Neural cell (in vitro differentiated cells): Measurements from ENCODE around the gene MBD2. TPM values are rescaled to one million over a fixed set of nuclear protein-coding genes. Genes with fewer than 3 reads are reported as not detected.

ENCODE experiments used
- H2AFZ ChIP-seq: fragments of 200-600, 300-800 bp; sonication (generic), shearing (Covaris generic); 2 replicates; pipeline ENCODE4 v1.6.0; 2014; ENCODE audit warnings: low read depth, mild to moderate bottlenecking, antibody characterized with exemption, low read length, moderate library complexity
- H3F3A ChIP-seq: fragments of 200-600 bp; shearing (Covaris generic); 2 replicates; pipeline ENCODE4 v1.6.1; 2016; ENCODE audit warnings: mild to moderate bottlenecking, moderate library complexity, mixed read lengths, antibody characterized with exemption, low read length; ENCODE audit not compliant: insufficient read depth, poor library complexity, severe bottlenecking
- H3K27ac ChIP-seq: fragments of 200-600, 300-800 bp; sonication (generic), shearing (Covaris generic); 2 replicates; pipeline ENCODE4 v1.5.1; 2014; ENCODE audit warnings: mild to moderate bottlenecking, low read length, moderate library complexity
- H3K27me3 ChIP-seq: fragments of 300-800, 200-600 bp; sonication (generic), shearing (Covaris generic); 2 replicates; pipeline ENCODE4 v1.6.0; 2014; ENCODE audit warnings: mild to moderate bottlenecking, low read depth, low read length, moderate library complexity; ENCODE audit not compliant: insufficient read depth
- H3K36me3 ChIP-seq: fragments of 300-800, 200-600 bp; sonication (generic), shearing (Covaris generic); 2 replicates; pipeline ENCODE4 v1.5.1; 2014; ENCODE audit warnings: mild to moderate bottlenecking, antibody characterized with exemption, low read length, moderate library complexity; ENCODE audit not compliant: insufficient read depth
- H3K4me2 ChIP-seq: fragments of 300-800, 200-600 bp; sonication (generic), shearing (Covaris generic); 2 replicates; pipeline ENCODE4 v1.6.0; 2014; ENCODE audit warnings: mild to moderate bottlenecking, low read length
- H3K4me3 ChIP-seq: fragments of 300-800, 200-600 bp; sonication (generic), shearing (Covaris generic); 2 replicates; pipeline ENCODE4 v1.5.1; 2014; ENCODE audit warnings: mild to moderate bottlenecking, low read length, moderate library complexity
- H3K79me2 ChIP-seq: fragments of 200-600 bp; shearing (Covaris generic); replicated peaks from 2 replicates; pipeline ENCODE4 v1.6.0; 2014; ENCODE audit warnings: mild to moderate bottlenecking, low read length, moderate library complexity; ENCODE audit not compliant: insufficient read depth
- H3K9ac ChIP-seq: fragments of 300-800, 200-600 bp; sonication (generic), shearing (Covaris generic); 2 replicates; pipeline ENCODE4 v1.6.1; 2016; ENCODE audit warnings: mild to moderate bottlenecking, low read length, mixed read lengths
- H3K9me2 ChIP-seq: fragments of 200-600 bp; shearing (Covaris generic); 2 replicates; pipeline ENCODE4 v1.6.1; 2016; ENCODE audit warnings: mild to moderate bottlenecking, low read length, mixed read lengths; ENCODE audit not compliant: insufficient read depth
- H3K9me3 ChIP-seq: fragments of 200-600, 300-800 bp; sonication (generic), shearing (Covaris generic); 2 replicates; pipeline ENCODE4 v1.6.1; 2016; ENCODE audit warnings: mild to moderate bottlenecking, mixed run types, low read length, moderate library complexity, mixed read lengths
- H4K20me1 ChIP-seq: fragments of 200-600 bp; shearing (Covaris generic); 2 replicates; pipeline ENCODE4 v1.6.1; 2016; ENCODE audit warnings: mild to moderate bottlenecking, mixed run types; ENCODE audit not compliant: insufficient read depth
- CTCF ChIP-seq: fragments of 450-650 bp; IDR thresholded peaks from 2 replicates; pipeline ENCODE4 v1.5.1; 2014; ENCODE audit warnings: antibody characterized with exemption, mild to moderate bottlenecking, moderate library complexity; ENCODE audit not compliant: poor library complexity, severe bottlenecking
- EP300 ChIP-seq: fragments of 450-650 bp; conservative IDR thresholded peaks from 2 replicates; pipeline ENCODE4 v1.6.1; 2014; ENCODE audit warnings: antibody characterized with exemption, mild to moderate bottlenecking, moderate library complexity; ENCODE audit not compliant: poor library complexity, severe bottlenecking
- EZH2 ChIP-seq: fragments of 200-600, 300-800 bp; shearing (Covaris generic), sonication (generic); IDR thresholded peaks from 2 replicates; pipeline ENCODE4 v1.6.1; 2014; ENCODE audit warnings: antibody characterized with exemption, low read length, borderline replicate concordance, mild to moderate bottlenecking; ENCODE audit not compliant: insufficient read depth, poor library complexity, severe bottlenecking
- MXI1 ChIP-seq: fragments of 450-650 bp; conservative IDR thresholded peaks from 2 replicates; pipeline ENCODE4 v1.6.1; 2014; ENCODE audit warnings: antibody characterized with exemption, mild to moderate bottlenecking; ENCODE audit not compliant: poor library complexity, severe bottlenecking
- POLR2AphosphoS5 ChIP-seq: IDR thresholded peaks from 2 replicates; pipeline ENCODE4 v1.6.1; 2012
- RAD21 ChIP-seq: fragments of 450-650 bp; conservative IDR thresholded peaks from 2 replicates; pipeline ENCODE4 v1.6.1; 2014; ENCODE audit warnings: antibody characterized with exemption, mild to moderate bottlenecking, moderate library complexity
- REST ChIP-seq: IDR thresholded peaks from 2 replicates; pipeline ENCODE4 v1.6.1; 2012; ENCODE audit warnings: borderline replicate concordance
- SMC3 ChIP-seq: fragments of 450-650 bp; conservative IDR thresholded peaks from 2 replicates; pipeline ENCODE4 v1.6.1; 2014; ENCODE audit warnings: antibody characterized with exemption, mild to moderate bottlenecking, moderate library complexity; ENCODE audit not compliant: poor library complexity
- TAF1 ChIP-seq: IDR thresholded peaks from 2 replicates; pipeline ENCODE4 v1.6.1; 2012; ENCODE audit warnings: low read depth
- polyA minus RNA-seq: library from RNA; depleted of rRNA, polyadenylated mRNA; stranded (reverse); fragments of >200 nt; gene quantifications from 2 replicates; pipeline ENCODE4 v1.2.3, GENCODE V29; 2014
- polyA plus RNA-seq: library from polyadenylated mRNA; depleted of rRNA; stranded (reverse); fragments of >200 nt; gene quantifications from 2 replicates; pipeline ENCODE4 v1.2.3, GENCODE V29; 2014

Gene MBD2
- polyA plus RNA-seq, result 16.4 and 20.5 TPM in 2 replicates
- 26.5 and 27.3 TPM in 2 replicates for polyA minus RNA-seq

GRCh38 chr18:54224379-54225014 is at the start of gene MBD2:
Gene MBD2, minus strand, starts transcription at chr18:54224669. Its CDS starts 110 bp downstream, at chr18:54224559.
- peak within 1 kb of the TSS; percentile 98 for H3K4me2 ChIP-seq
- no peaks in the 10 kb centered on the region for H3F3A ChIP-seq
- TF ChIP-seq RAD21, result peak; percentile 36
- no peak for TF ChIP-seq POLR2AphosphoS5
- TF ChIP-seq CTCF, result peak; percentile 55
- peak; percentile 48 for TF ChIP-seq EP300
- no peak for TF ChIP-seq EZH2
- TF ChIP-seq SMC3, result peak; percentile 53
- no peak for TF ChIP-seq TAF1
- TF ChIP-seq MXI1, result peak; percentile 66
- no peak for TF ChIP-seq REST
- no peaks in the 10 kb centered on the region for H3K27me3 ChIP-seq
- H4K20me1 ChIP-seq, result no peaks in the 10 kb centered on the region
- peak within 1 kb of the TSS; percentile 64 for H3K9ac ChIP-seq
- H3K27ac ChIP-seq, result peak within 1 kb of the TSS; percentile 48
- peak within 1 kb of the TSS; percentile 79 for H3K4me3 ChIP-seq
- no peaks in the 10 kb centered on the region for H3K9me3 ChIP-seq
- no peaks in the 10 kb centered on the region for H3K36me3 ChIP-seq
- peak within 1 kb of the TSS; percentile 93 for H2AFZ ChIP-seq
- H3K79me2 ChIP-seq, result peaks cover 37% of the 10 kb centered on the region
- no peaks in the 10 kb centered on the region for H3K9me2 ChIP-seq

GRCh38 chr18:54269893-54270844 is 45.7 kb upstream of the MBD2 start:
- no peaks in the 10 kb centered on the region for H4K20me1 ChIP-seq
- TF ChIP-seq TAF1, result no peak
- TF ChIP-seq CTCF, result peak; percentile 51
- no peak for TF ChIP-seq EZH2
- TF ChIP-seq RAD21, result peak; percentile 24
- no peaks in the 10 kb centered on the region for H3K27me3 ChIP-seq
- no peaks in the 10 kb centered on the region for H3K9me3 ChIP-seq
- peak overlapping the region; percentile 70 for H3K27ac ChIP-seq
- peaks cover 11% of the 10 kb centered on the region for H3K79me2 ChIP-seq
- peak overlapping the region; percentile 96 for H2AFZ ChIP-seq
- no peaks in the 10 kb centered on the region for H3F3A ChIP-seq
- H3K4me3 ChIP-seq, result peak overlapping the region; percentile 86
- peak overlapping the region; percentile 74 for H3K4me2 ChIP-seq
- peak overlapping the region; percentile 81 for H3K9ac ChIP-seq
- no peaks in the 10 kb centered on the region for H3K36me3 ChIP-seq
- no peaks in the 10 kb centered on the region for H3K9me2 ChIP-seq
